ENCODE results near the gene STK32B.

The STK32B gene

GRCh38 chr4:5488413-5488812 lies 437.1 kb downstream of the STK32B start:
- DNase-seq = no peak

- DNase-seq = no peak
Observed at GRCh38 chr4:5489260-5489659, 438.0 kb downstream of the STK32B start.

- no peak for DNase-seq
Observed at GRCh38 chr4:5497489-5497888, 446.2 kb downstream of the STK32B start.

- no peak for DNase-seq
Observed at GRCh38 chr4:5500165-5500564, 448.9 kb downstream of the STK32B start.

- DNase-seq = no peak
Observed at GRCh38 chr4:5503336-5503936, 452.2 kb downstream of the STK32B start.

GRCh38 chr4:5504486-5504885 lies 453.2 kb downstream of the STK32B start:
- DNase-seq = no peak

- no peak for DNase-seq
Observed at GRCh38 chr4:5510504-5510903, 459.2 kb downstream of the STK32B start.

- no peak for DNase-seq
Observed at GRCh38 chr4:5511791-5512190, 460.5 kb downstream of the STK32B start.

- DNase-seq = no peak
Observed at GRCh38 chr4:5515646-5516045, 464.4 kb downstream of the STK32B start.

- no peak for DNase-seq
Observed at GRCh38 chr4:5517372-5517771, 466.1 kb downstream of the STK32B start.

- no peak for DNase-seq
Observed at GRCh38 chr4:5524446-5525299, 473.4 kb downstream of the STK32B start.

GRCh38 chr4:5526080-5526846 lies 475.0 kb downstream of the STK32B start:
- DNase-seq = no peak

- no peak for DNase-seq
Observed at GRCh38 chr4:5527211-5527610, 475.9 kb downstream of the STK32B start.

GRCh38 chr4:5528031-5528436 lies 476.8 kb downstream of the STK32B start:
- DNase-seq = no peak

- DNase-seq = no peak
Observed at GRCh38 chr4:5532100-5532499, 480.8 kb downstream of the STK32B start.

- DNase-seq = no peak
Observed at GRCh38 chr4:5539584-5539983, 488.3 kb downstream of the STK32B start.

GRCh38 chr4:5541169-5541568 lies 489.9 kb downstream of the STK32B start:
- DNase-seq = no peak

- DNase-seq = no peak
Observed at GRCh38 chr4:5543681-5544080, 492.4 kb downstream of the STK32B start.

- no peak for DNase-seq
Observed at GRCh38 chr4:5544762-5545161, 493.5 kb downstream of the STK32B start.

GRCh38 chr4:5545271-5545670 lies 494.0 kb downstream of the STK32B start:
- DNase-seq = no peak

GRCh38 chr4:5547651-5548249 lies 496.5 kb downstream of the STK32B start:
- no peak for DNase-seq
